K562 (cell line): Measurements from ENCODE around the gene NFATC2. TPM values are rescaled to one million over a fixed set of nuclear protein-coding genes. Genes with fewer than 3 reads are reported as not detected.

Experiments
- E2F6 ChIP-seq, 2 experiments: IDR thresholded peaks; 2 replicates each; pipeline ENCODE4 v1.6.1; 2011; ENCODE audit warnings: borderline replicate concordance in 1 of 2, control low read depth in 1 of 2, low read depth in 1 of 2, low read length in 1 of 2, mild to moderate bottlenecking in 1 of 2, mixed read lengths in 1 of 2, moderate library complexity in 1 of 2; ENCODE audit not compliant: insufficient read depth in 1 of 2, insufficient read length in 1 of 2, poor library complexity in 1 of 2, severe bottlenecking in 1 of 2; ENCODE audit errors: extremely low read depth in 1 of 2
- FOXM1 ChIP-seq, 2 experiments: fragments of 450-650 bp in 1 of 2; sonication (generic) in 1 of 2; formaldehyde crosslinking in 1 of 2; IDR thresholded peaks; 2 replicates each; pipeline versions ENCODE4 v1.6.1 to v1.9.0; 2017 to 2022; ENCODE audit warnings: low read depth in 2 of 2, mild to moderate bottlenecking in 2 of 2, missing genetic modification reagents in 1 of 2, moderate library complexity in 1 of 2
- HNRNPK ChIP-seq: fragments of 200-400 bp; formaldehyde crosslinking; IDR thresholded peaks from one replicate; pipeline ENCODE4 v1.6.1; 2018; ENCODE audit warnings: mild to moderate bottlenecking, low read depth, low read length; ENCODE audit not compliant: poor library complexity, severe bottlenecking
- KDM4B ChIP-seq, 2 experiments: fragments of 450-650 bp in 1 of 2; sonication (generic) in 1 of 2; IDR thresholded peaks; 2 replicates each; pipeline ENCODE4 v1.6.1; 2016 to 2017; ENCODE audit warnings: borderline replicate concordance in 2 of 2, antibody characterized with exemption in 1 of 2, low read depth in 1 of 2, mild to moderate bottlenecking in 1 of 2
- PHTF2 ChIP-seq: fragments of 250-450 bp; sonication (Bioruptor Pico); IDR thresholded peaks from 2 replicates; pipeline ENCODE4 v1.5.0; 2021; ENCODE audit warnings: mild to moderate bottlenecking
- PKNOX1 ChIP-seq: fragments of 450-650 bp; IDR thresholded peaks from 2 replicates; pipeline ENCODE4 v1.6.1; 2016
- RBM22 ChIP-seq: fragments of 200-400 bp; formaldehyde crosslinking; IDR thresholded peaks from 2 replicates; pipeline ENCODE4 v1.6.1; 2018; ENCODE audit warnings: low read length, low read depth; ENCODE audit not compliant: poor library complexity, severe bottlenecking
- SMC3 ChIP-seq: conservative IDR thresholded peaks from 2 replicates; pipeline ENCODE4 v1.6.1; 2011; ENCODE audit warnings: low read depth, low read length, improper control_type of control experiment; ENCODE audit not compliant: insufficient read depth
- SP1 ChIP-seq: sonication (generic); formaldehyde crosslinking; IDR thresholded peaks from 2 replicates; pipeline ENCODE4 v1.8.1; 2022; ENCODE audit warnings: mild to moderate bottlenecking, missing genetic modification reagents
- SRSF9 ChIP-seq: fragments of 200-400 bp; formaldehyde crosslinking; IDR thresholded peaks from 2 replicates; pipeline ENCODE4 v1.6.1; 2017; ENCODE audit warnings: low read depth, low read length, borderline replicate concordance
- SUPT5H ChIP-seq: fragments of 450-650 bp; IDR thresholded peaks from 2 replicates; pipeline ENCODE4 v1.6.1; 2016
- ZBTB2 ChIP-seq: fragments of 450-650 bp; IDR thresholded peaks from 2 replicates; pipeline ENCODE4 v1.6.1; 2016; ENCODE audit warnings: antibody characterized with exemption
- ZBTB33 ChIP-seq: sonication (generic); formaldehyde crosslinking; IDR thresholded peaks from 2 replicates; pipeline ENCODE4 v1.8.1; 2023; ENCODE audit warnings: mild to moderate bottlenecking, missing genetic modification reagents
- ZMIZ1 ChIP-seq, 2 experiments: fragments of 150-350 bp in 1 of 2; IDR thresholded peaks; 2 replicates each; pipeline ENCODE4 v1.6.1; 2012 to 2016; ENCODE audit warnings: low read depth in 2 of 2, low read length in 2 of 2, mild to moderate bottlenecking in 1 of 2, moderate library complexity in 1 of 2
- polyA plus RNA-seq, 8 experiments: library from polyadenylated mRNA; depleted of rRNA in 4 of 8; stranded (reverse) in 5 of 8; unstranded in 3 of 8; fragments of >200 nt; fragmentation: Nextera tagmentation in 2 of 8; fragmentation: Illumina TruSeq in 1 of 8; extraction: Ambion mirVana in 2 of 8; extraction: Trizol in 1 of 8; gene quantifications; 2 replicates each; pipeline versions ENCODE4 v1.2.1 to v1.2.3, GENCODE V29; 2011 to 2014; ENCODE audit warnings: inconsistent platforms in 1 of 8, missing spikeins in 1 of 8
- total RNA-seq, 7 experiments: library from RNA; depleted of rRNA in 6 of 7; stranded (reverse); fragments of >200 nt in 6 of 7; fragmentation: Illumina TruSeq in 2 of 7; extraction: Trizol in 2 of 7; gene quantifications; 2 replicates each; pipeline versions ENCODE4 v1.2.1 to v1.2.3, GENCODE V29; 2011 to 2021; ENCODE audit warnings: low replicate concordance in 1 of 7

Gene NFATC2
- total and polyA plus RNA-seq, 9 of the 15 experiments (the other 6 are each of a cell fraction or from before 2014, with no cell fraction given), result 1.9 to 11.2 (median 3.0) TPM

- TF ChIP-seq FOXM1 (IDR thresholded peaks at IDR 0.05; ENCODE audit: low read depth) (peak; percentile 65), FOXM1 (CRISPR knock-in tag; IDR thresholded peaks at IDR 0.05; ENCODE audit: low read depth) (no peak), PKNOX1 (0 out of 2 replicates have a peak, but pooled peaks have one; percentile 34), ZMIZ1 (IDR thresholded peaks at IDR 0.05; ENCODE audit: low read depth in 2 of 2, low read length in 2 of 2) (peak in 1 of 2 experiments; percentile 67; a peak in 2 of 4 replicates), SUPT5H (no peak), KDM4B (IDR thresholded peaks at IDR 0.05; ENCODE audit: borderline replicate concordance in 2 of 2, low read depth in 1 of 2) (no peak), PHTF2 (no peak), SP1 (CRISPR knock-in tag) (no peak), ZBTB33 (CRISPR knock-in tag) (no peak), E2F6 (IDR thresholded peaks at IDR 0.05; ENCODE audit: borderline replicate concordance in 1 of 2, extremely low read depth in 1 of 2, insufficient read depth in 1 of 2, insufficient read length in 1 of 2, low read depth in 1 of 2, low read length in 1 of 2, poor library complexity in 1 of 2, severe bottlenecking in 1 of 2) (no peak), HNRNPK (no peak), RBM22 (no peak), SMC3 (no peak), SRSF9 (no peak), ZBTB2 (peak; percentile 32; the same call in 1 of the 2 replicates)
Observed at GRCh38 chr20:51373713-51374455, 168.6 kb downstream of the NFATC2 start (continued).
